Gastrocnemius medialis (tissue), 4 donors: ENCODE results near the gene SHB. TPM values are rescaled to one million over a fixed set of nuclear protein-coding genes. Genes with fewer than 3 reads are reported as not detected.
A peak's percentile ranks its signal among the peaks of the same experiment; 100 is the strongest.

Source experiments
- ATAC-seq, 2 donors: fragments of 150-250 bp; one replicate each; pipeline ENCODE4 v1.9.1; 2016
- DNase-seq, 2 donors: peaks; one replicate each; pipeline ENCODE4 v3.0.0-alpha.2; 2019
- H3K27ac ChIP-seq, 4 donors: fragments of 200-600 bp; sonication (generic); 1 replicate in 1 of 4; 2 replicates in 3 of 4; pipeline ENCODE4 v1.5.1; 2016 to 2018; ENCODE audit warnings: mild to moderate bottlenecking in 2 of 4, moderate library complexity in 1 of 4
- H3K27me3 ChIP-seq, 3 donors: fragments of 200-600 bp; sonication (generic) in 2 of 3; 1 replicate in 1 of 3; 2 replicates in 2 of 3; pipeline versions ENCODE4 v1.5.1 to v1.6.0; 2016 to 2019; ENCODE audit warnings: mild to moderate bottlenecking in 1 of 3, moderate library complexity in 1 of 3
- H3K36me3 ChIP-seq, 2 donors: fragments of 200-600 bp; sonication (generic) in 1 of 2; one replicate each; pipeline ENCODE4 v1.5.1; 2017 to 2018
- H3K4me1 ChIP-seq, 2 donors: fragments of 200-600 bp; sonication (generic) in 1 of 2; one replicate each; pipeline ENCODE4 v1.5.1; 2016 to 2017; ENCODE audit warnings: mild to moderate bottlenecking in 2 of 2
- H3K4me3 ChIP-seq, 4 donors: fragments of 200-600 bp; sonication (generic) in 3 of 4; 1 replicate in 1 of 4; 2 replicates in 3 of 4; pipeline ENCODE4 v1.5.1; 2016 to 2019; ENCODE audit warnings: mild to moderate bottlenecking in 2 of 4
- H3K9me3 ChIP-seq, 3 donors: fragments of 200-600 bp; sonication (generic) in 2 of 3; 1 replicate in 1 of 3; 2 replicates in 2 of 3; pipeline ENCODE4 v1.5.1; 2016 to 2019
- CTCF ChIP-seq, 5 experiments: fragments of 450-650 bp in 3 of 5; fragments of 200-600 bp in 2 of 5; sonication (generic) in 2 of 5; IDR thresholded peaks in 4 of 5; conservative IDR thresholded peaks in 1 of 5; 1 replicate in 4 of 5; 2 replicates in 1 of 5; pipeline ENCODE4 v1.5.1; 2016 to 2019; ENCODE audit warnings: antibody characterized with exemption in 5 of 5, mild to moderate bottlenecking in 3 of 5, moderate library complexity in 3 of 5
- POLR2A ChIP-seq, 2 donors: fragments of 450-650 bp; IDR thresholded peaks; one replicate each; pipeline ENCODE4 v1.6.1; 2017; ENCODE audit warnings: antibody characterized with exemption in 2 of 2, mild to moderate bottlenecking in 2 of 2, moderate library complexity in 2 of 2
- in situ Hi-C, 4 donors: fragments of 200-750 bp; cut with MboI; loops; one replicate each; pipeline versions ENCODE4 v1.15.0 to v1.8.0; 2017; ENCODE audit warnings: low sequenced_read_pairs in 4 of 4
- intact Hi-C: fragments of 100-400 bp; cut with DNase I; formaldehyde crosslinking; loops from one replicate; pipeline ENCODE4 v1.15.1; 2023; ENCODE audit warnings: low total_unique reads
- total RNA-seq, 4 donors: library from RNA; depleted of rRNA; stranded (reverse); fragments of >200 nt; gene quantifications; one replicate each; pipeline versions ENCODE4 v1.1.0 to v1.2.3, GENCODE V29; 2016

SHB gene
- total RNA-seq, 4 donors from 2014 or later, result 1.2 to 6.1 (median 4.6) TPM

- peaks cover 7 to 12% of the 10 kb centered on the region in 2 donors for H3K4me1 ChIP-seq
- no peak for TF ChIP-seq POLR2A (IDR thresholded peaks at IDR 0.05)
- no peak for TF ChIP-seq CTCF (IDR thresholded peaks at IDR 0.05 in 4 of 5, conservative IDR thresholded peaks at IDR 0.05 in 1 of 5)
- no peak overlapping the region for H3K27ac ChIP-seq
- H3K36me3 ChIP-seq, result no peaks in the 10 kb centered on the region
- no peak for ATAC-seq
- intact Hi-C loops, result no loop called here
- no peak overlapping the region for H3K4me3 ChIP-seq
- no peaks in the 10 kb centered on the region for H3K9me3 ChIP-seq
- in situ Hi-C loops, result no loop called here
- DNase-seq, result no peak
- no peaks in the 10 kb centered on the region for H3K27me3 ChIP-seq
These were observed 57.0 kb downstream of the SHB start for GRCh38 chr9:38011991-38012390.

DNA sequence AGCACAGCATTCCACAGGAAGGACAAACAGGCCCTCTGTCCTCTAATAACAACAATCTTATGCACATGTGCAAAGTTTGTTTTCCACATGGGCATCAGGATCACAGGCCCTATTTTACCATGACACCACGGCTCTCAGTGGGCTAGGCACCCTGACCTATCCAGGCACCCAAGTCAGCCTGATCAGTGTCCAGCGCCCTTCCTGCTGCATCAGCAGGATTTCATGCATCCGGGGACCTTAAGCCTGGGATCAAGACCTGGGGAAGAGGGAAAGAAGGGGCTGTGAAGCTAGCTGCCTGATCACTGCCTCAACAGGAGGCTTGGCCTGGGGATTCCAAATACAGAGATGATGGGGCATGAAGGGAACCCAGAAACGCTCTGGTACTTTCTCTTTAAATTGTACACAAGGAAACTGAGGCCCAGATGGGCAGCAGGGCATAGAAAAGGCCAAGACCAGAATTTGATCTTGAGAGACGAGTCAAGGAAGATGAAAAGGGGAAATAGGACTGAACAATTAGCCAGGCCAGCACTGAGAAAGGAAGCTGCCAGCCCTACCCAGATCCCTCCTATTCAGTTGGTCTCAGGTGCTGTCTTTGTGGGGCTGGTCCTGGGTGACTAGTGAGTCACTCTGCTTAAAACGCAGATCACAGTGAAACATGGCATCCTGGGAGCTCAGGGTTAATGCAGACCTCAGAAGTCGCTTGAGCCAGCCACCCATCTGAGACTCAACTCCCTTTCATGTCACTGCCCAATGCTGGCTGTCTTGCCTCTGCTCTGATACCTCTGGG, 57.9 kb downstream of the SHB start:
- Histone ChIP-seq H3K9me3 (no peaks in the 10 kb centered on the region), H3K4me3 (no peak overlapping the region), H3K27me3 (no peaks in the 10 kb centered on the region), H3K27ac (no peak overlapping the region), H3K4me1 (peaks cover 0 to 3% of the 10 kb centered on the region in 2 donors), H3K36me3 (no peaks in the 10 kb centered on the region)
- ATAC-seq (no peak), DNase-seq (no peak)
- in situ Hi-C loops, result no loop called here
- TF ChIP-seq CTCF (IDR thresholded peaks at IDR 0.05 in 4 of 5, conservative IDR thresholded peaks at IDR 0.05 in 1 of 5) (no peak), POLR2A (IDR thresholded peaks at IDR 0.05) (no peak)
- intact Hi-C loops, result no loop called here

GRCh38 chr9:38009990-38010389, 59.0 kb downstream of the SHB start:
- ATAC-seq, result no peak
- no peak for DNase-seq
- no peak overlapping the region for H3K4me3 ChIP-seq
- TF ChIP-seq POLR2A (IDR thresholded peaks at IDR 0.05), result no peak
- TF ChIP-seq CTCF (IDR thresholded peaks at IDR 0.05 in 4 of 5, conservative IDR thresholded peaks at IDR 0.05 in 1 of 5), result no peak
- in situ Hi-C loops (no loop called here), intact Hi-C loops (no loop called here)
- no peaks in the 10 kb centered on the region for H3K36me3 ChIP-seq
- H3K4me1 ChIP-seq, result no peaks in the 10 kb centered on the region
- no peaks in the 10 kb centered on the region for H3K27me3 ChIP-seq
- H3K27ac ChIP-seq, result no peak overlapping the region
- no peaks in the 10 kb centered on the region for H3K9me3 ChIP-seq

DNA sequence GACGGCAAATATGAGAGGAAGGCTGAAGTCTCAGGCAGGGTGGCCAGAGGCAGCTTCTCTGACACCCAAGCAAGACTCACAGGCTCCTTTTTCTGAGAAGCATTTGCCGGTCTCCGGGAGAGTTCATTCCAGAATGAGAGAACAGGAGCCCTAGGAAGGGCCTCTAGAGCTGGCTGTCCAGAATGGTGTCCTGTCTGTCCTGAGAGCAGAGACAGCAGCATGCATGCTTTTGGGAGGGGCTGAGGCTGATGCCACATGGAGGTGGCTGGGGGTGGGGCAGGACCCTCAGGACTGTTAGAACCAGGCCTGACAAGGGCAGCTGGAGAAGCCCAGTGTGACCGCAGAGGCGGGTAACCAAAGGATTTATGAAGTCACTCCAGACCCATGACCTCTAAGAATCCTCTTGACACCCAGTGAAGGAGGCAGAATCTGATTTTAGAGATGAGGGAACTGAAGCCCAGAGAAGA, 60.0 kb downstream of the SHB start:
- in situ Hi-C loops, result no loop called here
- intact Hi-C loops, result no loop called here
- no peaks in the 10 kb centered on the region for H3K27me3 ChIP-seq
- ATAC-seq, result no peak
- no peaks in the 10 kb centered on the region for H3K36me3 ChIP-seq
- H3K27ac ChIP-seq, result peak overlapping the region in 2 of 4 donors; percentile 3 to 14
- no peak for DNase-seq
- no peak for TF ChIP-seq CTCF (IDR thresholded peaks at IDR 0.05 in 4 of 5, conservative IDR thresholded peaks at IDR 0.05 in 1 of 5)
- TF ChIP-seq POLR2A (IDR thresholded peaks at IDR 0.05), result no peak
- H3K9me3 ChIP-seq, result no peaks in the 10 kb centered on the region
- H3K4me3 ChIP-seq, result no peak overlapping the region
- no peaks in the 10 kb centered on the region for H3K4me1 ChIP-seq
